Skeletal muscle tissue (tissue), 4 donors: ENCODE results near the gene TEX22. TPM values are rescaled to one million over a fixed set of nuclear protein-coding genes. Genes with fewer than 3 reads are reported as not detected.

ENCODE experiments used
- H3K27ac ChIP-seq: one replicate; pipeline ENCODE4 v1.7.0; 2013; ENCODE audit warnings: mild to moderate bottlenecking, low read depth, low read length, inconsistent platforms
- H3K27me3 ChIP-seq, 3 donors: one replicate each; pipeline ENCODE4 v1.7.0; 2013; ENCODE audit warnings: low read length in 3 of 3; ENCODE audit not compliant: control insufficient read depth in 3 of 3, insufficient read depth in 3 of 3
- H3K36me3 ChIP-seq, 3 donors: one replicate each; pipeline ENCODE4 v1.7.0; 2013; ENCODE audit warnings: low read length in 3 of 3; ENCODE audit not compliant: control insufficient read depth in 3 of 3, insufficient read depth in 3 of 3
- H3K4me1 ChIP-seq, 3 donors: one replicate each; pipeline ENCODE4 v1.7.0; 2013; ENCODE audit warnings: low read length in 3 of 3, mild to moderate bottlenecking in 3 of 3; ENCODE audit not compliant: control insufficient read depth in 3 of 3, insufficient read depth in 3 of 3
- H3K4me3 ChIP-seq, 3 donors: one replicate each; pipeline ENCODE4 v1.7.0; 2013; ENCODE audit warnings: low read length in 3 of 3
- H3K9ac ChIP-seq, 3 donors: one replicate each; pipeline ENCODE4 v1.7.0; 2013; ENCODE audit warnings: low read length in 3 of 3, mild to moderate bottlenecking in 3 of 3, moderate library complexity in 2 of 3, low read depth in 1 of 3
- H3K9me3 ChIP-seq, 3 donors: one replicate each; pipeline ENCODE4 v1.7.0; 2013; ENCODE audit warnings: low read length in 3 of 3; ENCODE audit not compliant: control insufficient read depth in 3 of 3
- total RNA-seq: library from RNA; depleted of rRNA; stranded (reverse); fragments of >200 nt; gene quantifications from one replicate; pipeline ENCODE4 v1.2.3, GENCODE V29; 2014
- donor health status: Osteomylitis.

The TEX22 gene
- total RNA-seq, 1 donor from 2014 or later: under 0.01 TPM

DNA sequence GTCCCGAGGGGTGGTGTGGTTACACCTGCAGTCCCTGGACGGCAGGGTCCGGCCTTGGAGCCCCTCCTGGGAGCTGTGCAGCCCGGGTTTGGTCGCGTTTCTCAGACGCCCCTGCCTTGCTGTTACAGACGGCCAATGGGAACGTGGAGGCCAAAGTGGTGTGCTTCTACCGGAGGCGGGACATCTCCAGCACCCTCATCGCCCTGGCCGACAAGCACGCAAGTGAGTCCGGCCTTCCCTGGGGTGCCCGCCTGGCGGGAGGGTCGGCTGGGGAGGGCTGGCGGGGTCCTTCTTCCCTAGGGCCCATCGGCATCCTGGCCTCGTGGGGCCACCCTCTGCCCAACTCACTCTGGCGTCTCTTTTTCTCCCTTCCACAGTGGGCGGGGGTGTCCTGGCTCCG is 47.0 kb downstream of the TEX22 start:
- Histone ChIP-seq H3K9ac (no peak overlapping the region), H3K27ac (no peak overlapping the region), H3K36me3 (peaks cover 10 to 11% (median 11%) of the 10 kb centered on the region in 3 donors), H3K4me1 (peaks cover 9 to 11% (median 10%) of the 10 kb centered on the region in 3 donors), H3K4me3 (no peak overlapping the region), H3K27me3 (no peaks in the 10 kb centered on the region), H3K9me3 (no peaks in the 10 kb centered on the region)

DNA sequence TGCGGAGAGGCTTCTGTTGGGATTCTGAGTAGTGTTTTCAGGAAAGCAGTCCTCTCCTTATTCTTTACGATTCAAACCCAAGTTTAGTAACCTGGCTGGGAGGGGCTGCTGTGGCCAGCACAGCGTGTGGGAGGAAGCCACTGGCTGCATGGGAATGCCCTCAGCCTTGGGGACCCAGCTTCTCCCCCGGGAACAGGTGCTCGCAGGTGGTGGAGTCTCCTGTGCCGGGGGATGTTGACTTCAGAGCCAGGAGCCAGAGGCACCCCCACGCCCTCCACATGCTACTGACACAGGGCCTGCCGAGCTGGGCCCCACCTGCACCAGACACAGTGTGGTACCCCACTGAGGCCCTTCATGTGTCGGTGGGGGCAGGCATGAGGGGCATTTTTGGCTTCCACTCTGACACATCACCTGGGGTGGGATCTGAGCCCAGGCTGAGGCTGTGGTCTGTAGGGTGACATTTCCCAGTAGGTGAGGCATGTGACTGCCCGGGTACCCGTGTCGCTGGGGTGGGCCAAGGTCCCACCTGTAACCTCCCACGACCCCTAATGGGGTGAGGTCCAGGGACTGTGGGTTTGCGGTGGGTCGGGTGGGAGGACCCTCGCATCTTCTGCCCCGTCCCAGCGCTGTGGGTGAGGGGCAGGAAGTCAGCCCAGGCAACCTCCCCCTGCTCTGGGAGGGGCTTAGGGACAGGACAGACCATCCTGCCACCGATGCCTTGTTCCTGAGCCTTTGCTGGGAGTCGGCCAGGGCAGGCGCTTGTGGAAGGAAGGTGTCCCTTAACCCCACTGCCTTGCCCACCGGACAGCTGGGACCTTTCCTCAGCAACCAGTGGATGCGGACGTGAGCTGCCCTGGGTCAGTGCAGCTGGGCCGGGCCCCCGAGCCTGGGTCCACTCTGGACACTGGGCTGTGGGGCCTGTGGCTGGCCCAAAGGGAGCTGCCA is 47.8 kb downstream of the TEX22 start:
- H3K27me3 ChIP-seq: no peaks in the 10 kb centered on the region
- peaks cover 9 to 11% (median 10%) of the 10 kb centered on the region in 3 donors for H3K4me1 ChIP-seq
- H3K4me3 ChIP-seq: no peak overlapping the region
- no peak overlapping the region for H3K9ac ChIP-seq
- peaks cover 13 to 19% (median 18%) of the 10 kb centered on the region in 3 donors for H3K36me3 ChIP-seq
- no peaks in the 10 kb centered on the region for H3K9me3 ChIP-seq
- H3K27ac ChIP-seq: no peak overlapping the region

DNA sequence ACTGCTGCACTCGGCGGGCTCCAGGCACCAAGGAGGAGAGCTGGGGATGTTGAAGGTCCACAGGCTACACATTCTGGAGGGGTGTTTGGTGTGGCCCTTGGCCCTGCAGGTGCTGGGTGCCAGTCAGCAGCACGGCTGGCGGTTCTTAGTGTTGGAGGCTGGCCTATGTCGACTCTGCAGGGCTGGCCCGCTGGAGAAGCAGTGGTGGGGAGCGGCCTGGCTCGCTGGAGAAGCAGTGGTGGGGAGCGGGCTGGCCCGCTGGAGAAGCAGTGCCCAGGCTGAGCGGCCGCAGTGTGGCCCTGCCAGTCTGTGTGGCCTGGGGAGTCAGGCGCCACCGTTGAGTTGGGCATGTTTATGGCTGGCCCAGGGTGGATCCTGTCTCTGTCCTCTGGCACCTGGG is 48.6 kb downstream of the TEX22 start:
- Histone ChIP-seq H3K4me1 (peaks cover 9 to 11% (median 10%) of the 10 kb centered on the region in 3 donors), H3K9ac (no peak overlapping the region), H3K27me3 (no peaks in the 10 kb centered on the region), H3K27ac (no peak overlapping the region), H3K9me3 (no peaks in the 10 kb centered on the region), H3K4me3 (no peak overlapping the region), H3K36me3 (peaks cover 13 to 22% (median 20%) of the 10 kb centered on the region in 3 donors)

DNA sequence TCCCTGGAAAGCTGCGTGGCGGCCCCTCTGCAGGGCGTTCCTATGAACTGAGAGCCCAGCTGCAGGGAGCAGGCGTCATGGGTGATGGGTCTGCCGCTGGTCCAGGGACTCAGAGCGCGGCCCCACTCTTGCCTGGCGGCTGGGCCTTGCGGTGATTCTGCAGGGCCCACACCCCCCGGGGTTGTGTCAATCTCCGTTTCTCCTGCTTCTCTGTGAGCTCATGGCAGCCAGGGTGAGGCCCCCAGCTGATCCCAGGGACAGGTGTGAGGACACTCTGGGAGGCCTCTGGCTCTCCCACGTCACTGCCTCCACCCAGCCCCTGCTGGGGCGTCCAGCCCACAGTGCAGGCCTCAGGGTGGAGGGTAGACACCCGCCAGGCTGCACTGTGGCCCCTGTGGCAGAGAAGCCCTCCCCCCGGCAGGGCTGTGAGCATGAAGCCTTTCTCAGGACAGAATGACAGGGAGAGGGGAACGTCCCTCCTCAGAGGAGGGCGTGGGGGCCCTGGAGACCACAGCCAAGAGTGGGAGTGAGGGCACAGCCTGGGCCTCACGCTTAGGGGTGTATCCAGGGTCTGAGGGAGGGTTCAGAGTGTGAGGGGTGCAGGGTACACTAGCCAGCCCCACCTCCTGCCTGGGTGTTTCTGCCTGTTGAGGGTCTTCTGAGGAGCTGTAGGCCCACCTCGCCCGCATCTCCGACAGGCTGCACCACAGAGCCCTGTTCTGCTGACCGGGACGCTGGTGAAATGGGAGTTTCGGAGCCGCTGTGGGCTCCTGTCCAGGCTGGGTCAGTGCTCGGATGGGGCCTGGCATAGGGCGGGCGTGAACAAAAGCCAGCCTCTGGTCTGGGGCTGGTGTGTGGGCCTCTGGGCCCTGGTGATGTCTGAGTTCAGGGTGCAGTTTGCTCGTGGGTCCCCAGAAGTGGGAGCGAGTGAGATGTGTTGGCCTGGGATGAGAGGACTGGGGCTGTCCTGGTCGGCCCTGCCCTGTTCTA is 49.6 kb downstream of the TEX22 start:
- Histone ChIP-seq H3K4me3 (no peak overlapping the region), H3K27ac (no peak overlapping the region)

DNA sequence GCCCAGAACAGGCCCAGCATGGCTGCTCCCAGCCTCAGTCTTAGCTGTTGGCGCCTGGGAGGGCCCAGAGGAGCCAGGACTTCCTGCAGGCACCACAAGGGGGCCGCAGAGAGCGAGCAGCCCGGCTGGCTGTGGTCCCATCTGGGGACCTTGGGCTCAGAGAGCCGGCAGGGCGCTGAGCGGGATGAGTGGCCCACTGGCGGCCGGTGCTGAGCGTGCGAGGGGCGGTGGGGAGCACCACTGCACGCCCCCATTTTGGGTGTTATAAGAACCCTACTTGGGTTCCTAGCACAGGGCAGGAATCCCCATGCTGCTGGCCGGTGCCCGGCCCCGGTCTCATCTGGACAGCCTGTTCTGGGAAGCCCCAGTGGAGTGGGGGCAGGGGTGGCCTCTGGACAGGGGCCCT is 50.4 kb downstream of the TEX22 start:
- Histone ChIP-seq H3K27me3 (no peaks in the 10 kb centered on the region), H3K4me3 (no peak overlapping the region), H3K36me3 (peaks cover 14 to 29% (median 18%) of the 10 kb centered on the region in 3 donors), H3K4me1 (peaks cover 9 to 11% (median 10%) of the 10 kb centered on the region in 3 donors), H3K27ac (no peak overlapping the region), H3K9me3 (no peaks in the 10 kb centered on the region), H3K9ac (peak overlapping the region in 2 of 3 donors; percentile 38 to 60)

More for the DNA sequence above, 49.6 kb downstream of the TEX22 start:
- Histone ChIP-seq H3K36me3 (peaks cover 12 to 25% (median 20%) of the 10 kb centered on the region in 3 donors), H3K9me3 (no peaks in the 10 kb centered on the region), H3K9ac (peak overlapping the region; percentile 38 to 60 (median 43)), H3K27me3 (no peaks in the 10 kb centered on the region), H3K4me1 (peaks cover 9 to 11% (median 10%) of the 10 kb centered on the region in 3 donors)

DNA sequence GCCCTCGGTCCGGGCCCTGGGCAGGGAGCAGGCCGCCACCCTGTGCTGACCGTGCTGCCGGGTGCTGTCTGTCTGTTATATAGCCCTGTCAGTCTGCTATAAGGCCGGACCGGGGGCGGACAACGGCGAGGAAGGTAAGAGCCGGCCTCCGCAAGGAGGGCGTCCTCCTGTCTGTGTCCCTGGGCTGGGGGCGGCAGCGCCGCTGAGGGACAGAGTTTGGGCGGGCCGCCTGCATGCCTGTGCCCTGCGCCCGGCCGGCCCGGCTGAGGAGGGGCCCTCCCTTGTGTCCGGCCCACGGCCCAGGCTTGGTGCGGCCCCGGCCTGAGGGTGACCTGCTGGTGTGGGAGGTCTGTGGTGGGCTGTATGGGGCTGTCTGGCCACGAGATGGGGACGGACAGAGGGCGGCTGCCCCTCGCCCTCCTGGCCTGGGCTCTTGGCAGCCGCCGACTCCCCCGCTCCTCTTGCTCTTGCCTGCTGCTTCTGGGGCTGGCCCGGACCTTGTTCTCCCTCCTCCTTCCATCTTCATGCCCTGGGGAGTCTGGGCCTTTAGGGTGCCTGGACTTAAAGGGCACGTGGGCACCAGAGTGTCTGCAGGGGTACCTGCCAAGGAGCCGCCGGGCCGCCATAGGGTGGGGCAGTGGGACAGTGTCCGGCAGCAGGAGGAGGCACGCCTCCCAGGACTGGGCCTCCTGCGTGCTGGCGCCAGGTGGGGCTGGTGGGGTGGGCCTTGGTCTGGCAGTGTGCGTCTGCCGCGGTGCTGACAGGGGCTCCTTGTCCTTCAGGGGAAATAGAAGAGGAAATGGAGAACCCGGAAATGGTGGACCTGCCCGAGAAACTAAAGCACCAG is 51.2 kb downstream of the TEX22 start:
- Histone ChIP-seq H3K4me3 (no peak overlapping the region), H3K27ac (no peak overlapping the region), H3K9me3 (no peaks in the 10 kb centered on the region), H3K27me3 (no peaks in the 10 kb centered on the region), H3K4me1 (peaks cover 9 to 11% (median 10%) of the 10 kb centered on the region in 3 donors), H3K9ac (peak overlapping the region in 1 of 3 donors; percentile 8), H3K36me3 (peaks cover 16 to 33% (median 22%) of the 10 kb centered on the region in 3 donors)

DNA sequence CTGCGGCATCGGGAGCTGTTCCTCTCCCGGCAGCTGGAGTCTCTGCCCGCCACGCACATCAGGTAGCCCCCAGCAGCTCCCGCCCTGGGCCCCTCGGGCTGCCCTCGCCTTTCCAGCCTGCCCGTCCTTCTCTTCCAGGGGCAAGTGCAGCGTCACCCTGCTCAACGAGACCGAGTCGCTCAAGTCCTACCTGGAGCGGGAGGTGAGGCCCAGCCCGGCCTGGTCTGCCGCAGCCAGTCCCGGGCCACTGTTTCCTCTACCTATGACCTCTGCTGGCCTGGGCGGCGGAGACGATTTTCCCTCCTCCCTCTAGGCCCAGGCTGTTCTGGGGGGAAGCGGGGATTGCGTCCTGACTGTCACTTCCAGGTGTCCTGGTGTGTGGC is 51.8 kb downstream of the TEX22 start:
- no peak overlapping the region for H3K9ac ChIP-seq
- H3K4me1 ChIP-seq: peaks cover 9 to 11% (median 10%) of the 10 kb centered on the region in 3 donors
- H3K36me3 ChIP-seq: peaks cover 18 to 34% (median 22%) of the 10 kb centered on the region in 3 donors
- no peak overlapping the region for H3K4me3 ChIP-seq
- no peak overlapping the region for H3K27ac ChIP-seq
- no peaks in the 10 kb centered on the region for H3K9me3 ChIP-seq
- H3K27me3 ChIP-seq: no peaks in the 10 kb centered on the region

DNA sequence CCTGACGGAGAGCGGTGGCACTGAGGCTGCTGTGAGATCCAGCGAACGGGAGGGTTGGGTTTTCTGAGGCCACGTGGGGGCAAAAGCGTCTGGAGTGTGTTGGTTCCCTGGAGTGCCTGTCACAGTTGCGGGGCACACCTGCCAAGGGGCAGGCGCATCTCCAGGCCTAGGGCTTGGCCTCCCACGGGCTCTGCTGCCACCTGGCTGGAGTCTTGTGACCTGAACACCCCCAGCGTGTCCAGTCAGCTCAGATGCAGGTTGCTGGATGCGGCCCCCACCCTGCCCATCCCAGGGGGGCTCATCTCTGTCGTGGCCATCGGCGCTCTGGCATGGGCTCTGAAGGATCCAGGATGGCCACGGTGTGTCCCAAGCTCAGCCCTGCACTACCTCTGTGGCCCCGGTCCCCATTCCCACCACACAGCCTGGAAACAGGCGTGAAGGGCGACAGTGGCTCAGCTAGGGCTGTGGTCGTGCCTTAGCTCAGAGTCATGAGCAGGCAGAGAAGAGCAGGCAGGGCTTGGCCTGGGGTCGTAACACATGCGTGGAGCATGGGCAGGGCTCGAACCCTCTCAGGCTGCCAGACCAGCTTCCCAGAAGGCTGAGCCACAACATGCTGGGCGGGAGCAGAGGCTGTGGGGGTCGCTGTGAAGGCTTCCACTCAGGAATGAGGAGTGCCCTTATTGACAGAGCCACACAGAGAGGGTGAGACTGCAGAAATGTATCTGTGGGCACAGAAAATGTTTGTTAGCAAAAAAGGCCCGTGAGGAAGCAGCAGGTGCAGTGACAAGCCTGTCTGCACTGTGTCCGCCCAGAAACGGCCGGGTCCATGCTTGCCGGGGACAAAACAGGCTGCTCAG is 52.8 kb downstream of the TEX22 start:
- H3K4me3 ChIP-seq: no peak overlapping the region
- no peak overlapping the region for H3K27ac ChIP-seq
- no peaks in the 10 kb centered on the region for H3K27me3 ChIP-seq
- H3K4me1 ChIP-seq: peaks cover 9 to 11% (median 10%) of the 10 kb centered on the region in 3 donors
- H3K9me3 ChIP-seq: no peaks in the 10 kb centered on the region
- no peak overlapping the region for H3K9ac ChIP-seq
- peaks cover 27 to 37% (median 31%) of the 10 kb centered on the region in 3 donors for H3K36me3 ChIP-seq
